NCI-H1417 treated with DMSO at 0.1 percent for 48 hours (cell line): ENCODE results near the gene SDCBP2.

Experiments
- DNase-seq: peaks from one replicate; lab custom pipeline; 2025; lab: John Stamatoyannopoulos, UW

The SDCBP2 gene

GRCh38 chr20:1295276-1295930 is 33.5 kb downstream of the SDCBP2 start:
- DNase-seq: no peak

- no peak for DNase-seq
These were observed 34.4 kb downstream of the SDCBP2 start for GRCh38 chr20:1294497-1294896.

GRCh38 chr20:1293641-1294379 is 35.1 kb downstream of the SDCBP2 start:
- DNase-seq: peak; percentile 38

- no peak for DNase-seq
These were observed 36.3 kb downstream of the SDCBP2 start for GRCh38 chr20:1292620-1293019.

GRCh38 chr20:1291191-1291741 is 37.7 kb downstream of the SDCBP2 start:
- DNase-seq: no peak

- no peak for DNase-seq
These were observed 41.0 kb downstream of the SDCBP2 start for GRCh38 chr20:1287787-1288569.

GRCh38 chr20:1287306-1287705 is 41.6 kb downstream of the SDCBP2 start:
- DNase-seq: no peak

GRCh38 chr20:1286267-1287024 is 42.5 kb downstream of the SDCBP2 start:
- DNase-seq: no peak

- DNase-seq: peak; percentile 19
These were observed 45.1 kb downstream of the SDCBP2 start for GRCh38 chr20:1283522-1284510.

- DNase-seq: no peak
These were observed 46.0 kb downstream of the SDCBP2 start for GRCh38 chr20:1282966-1283365.

GRCh38 chr20:1281279-1282057 is 47.5 kb downstream of the SDCBP2 start:
- peak; percentile 75 for DNase-seq

GRCh38 chr20:1280195-1281102 is 48.5 kb downstream of the SDCBP2 start:
- no peak for DNase-seq

- DNase-seq: no peak
These were observed 49.9 kb downstream of the SDCBP2 start for GRCh38 chr20:1278993-1279392.

GRCh38 chr20:1277529-1278322 is 51.2 kb downstream of the SDCBP2 start:
- DNase-seq: no peak

- no peak for DNase-seq
These were observed 53.0 kb downstream of the SDCBP2 start for GRCh38 chr20:1275919-1276318.

- DNase-seq: no peak
These were observed 54.2 kb downstream of the SDCBP2 start for GRCh38 chr20:1274485-1275311.

GRCh38 chr20:1273366-1273765 is 55.6 kb downstream of the SDCBP2 start:
- no peak for DNase-seq
